ENCODE data around the gene PDK4. TPM values are rescaled to one million over a fixed set of nuclear protein-coding genes. Genes with fewer than 3 reads are reported as not detected.
"Not testable (repeated sequence)": the region's sequence is repeated elsewhere in the genome, so short reads cannot be mapped to it uniquely, and the experiment has no call there.

The PDK4 gene
- total RNA-seq, 1 donor from 2014 or later: 5.8 TPM

GRCh38 chr7:95569720-95570119, 26.6 kb downstream of the PDK4 start:
- no peak for DNase-seq (ENCODE audit: low read depth)

- DNase-seq (ENCODE audit: low read depth): no peak
These were observed 35.6 kb downstream of the PDK4 start for GRCh38 chr7:95560674-95561073.

- no peak for DNase-seq (ENCODE audit: low read depth)
These were observed 37.5 kb downstream of the PDK4 start for GRCh38 chr7:95558864-95559263.

GRCh38 chr7:95556777-95557176, 39.5 kb downstream of the PDK4 start:
- DNase-seq (ENCODE audit: low read depth): no peak

- peak; percentile 61 for DNase-seq (ENCODE audit: low read depth)
These were observed 42.4 kb downstream of the PDK4 start for GRCh38 chr7:95553939-95554338.

- not testable (repeated sequence) for DNase-seq (ENCODE audit: low read depth)
These were observed 44.0 kb downstream of the PDK4 start for GRCh38 chr7:95552010-95552926.

- no peak for DNase-seq (ENCODE audit: low read depth)
These were observed 45.8 kb downstream of the PDK4 start for GRCh38 chr7:95550546-95550945.

GRCh38 chr7:95549818-95550529, 46.3 kb downstream of the PDK4 start:
- peak; percentile 98 for DNase-seq (ENCODE audit: low read depth)

- DNase-seq (ENCODE audit: low read depth): no peak
These were observed 48.7 kb downstream of the PDK4 start for GRCh38 chr7:95547361-95548348.

GRCh38 chr7:95546647-95547046, 49.7 kb downstream of the PDK4 start:
- no peak for DNase-seq (ENCODE audit: low read depth)

- no peak for DNase-seq (ENCODE audit: low read depth)
These were observed 50.6 kb downstream of the PDK4 start for GRCh38 chr7:95545673-95546072.

GRCh38 chr7:95545007-95545615, 51.2 kb downstream of the PDK4 start:
- peak; percentile 89 for DNase-seq (ENCODE audit: low read depth)

- no peak for DNase-seq (ENCODE audit: low read depth)
These were observed 52.1 kb downstream of the PDK4 start for GRCh38 chr7:95544171-95544570.

- DNase-seq (ENCODE audit: low read depth): no peak
These were observed 53.0 kb downstream of the PDK4 start for GRCh38 chr7:95543312-95543711.

GRCh38 chr7:95540366-95540765, 56.0 kb downstream of the PDK4 start:
- DNase-seq (ENCODE audit: low read depth): no peak

- no peak for DNase-seq (ENCODE audit: low read depth)
These were observed 56.9 kb downstream of the PDK4 start for GRCh38 chr7:95539426-95539825.

- DNase-seq (ENCODE audit: low read depth): no peak
These were observed 58.8 kb downstream of the PDK4 start for GRCh38 chr7:95537468-95537867.

GRCh38 chr7:95536656-95537311, 59.5 kb downstream of the PDK4 start:
- DNase-seq (ENCODE audit: low read depth): no peak

- DNase-seq (ENCODE audit: low read depth): no peak
These were observed 60.7 kb downstream of the PDK4 start for GRCh38 chr7:95535662-95536061.

GRCh38 chr7:95534796-95535195, 61.5 kb downstream of the PDK4 start:
- no peak for DNase-seq (ENCODE audit: low read depth)

All from renal cortical epithelial cell (primary cell).